GM23248 (cell line): ENCODE data around the gene CPB1. TPM values are rescaled to one million over a fixed set of nuclear protein-coding genes. Genes with fewer than 3 reads are reported as not detected.

ENCODE experiments used
- DNase-seq: peaks from one replicate; pipeline ENCODE4 v3.0.0-alpha.2; 2015
- H2AFZ ChIP-seq: fragments of 200-600 bp; sonication (generic); 2 replicates; pipeline ENCODE4 v1.6.1; 2016; ENCODE audit warnings: antibody characterized with exemption
- H3F3A ChIP-seq: fragments of 200-600 bp; sonication (generic); 2 replicates; pipeline ENCODE4 v1.6.1; 2016; ENCODE audit warnings: mild to moderate bottlenecking, antibody characterized with exemption, mixed run types; ENCODE audit not compliant: insufficient read depth
- H3K27ac ChIP-seq: fragments of 200-600 bp; sonication (generic); 2 replicates; pipeline ENCODE4 v1.5.1; 2016; ENCODE audit warnings: mild to moderate bottlenecking
- H3K27me3 ChIP-seq: fragments of 200-600 bp; sonication (generic); replicated peaks from 2 replicates; pipeline ENCODE4 v1.6.1; 2016; ENCODE audit warnings: mild to moderate bottlenecking; ENCODE audit not compliant: insufficient read depth
- H3K36me3 ChIP-seq: fragments of 200-600 bp; sonication (generic); 2 replicates; pipeline ENCODE4 v1.6.1; 2016; ENCODE audit warnings: low read depth, mild to moderate bottlenecking
- H3K4me1 ChIP-seq: fragments of 200-600 bp; sonication (generic); 2 replicates; pipeline ENCODE4 v1.6.1; 2016; ENCODE audit warnings: mild to moderate bottlenecking; ENCODE audit not compliant: insufficient read depth
- H3K4me2 ChIP-seq: fragments of 200-600 bp; sonication (generic); one replicate; pipeline ENCODE4 v1.6.1; 2016; ENCODE audit warnings: mild to moderate bottlenecking; ENCODE audit not compliant: unreplicated experiment
- H3K4me3 ChIP-seq: fragments of 200-600 bp; sonication (generic); 2 replicates; pipeline ENCODE4 v1.5.1; 2016; ENCODE audit warnings: mild to moderate bottlenecking
- H3K79me2 ChIP-seq: fragments of 200-600 bp; sonication (generic); 2 replicates; pipeline ENCODE4 v1.6.1; 2016; ENCODE audit warnings: mild to moderate bottlenecking; ENCODE audit not compliant: insufficient read depth
- H3K9ac ChIP-seq: fragments of 200-600 bp; sonication (generic); 2 replicates; pipeline ENCODE4 v1.6.1; 2016; ENCODE audit warnings: mild to moderate bottlenecking
- H3K9me2 ChIP-seq: fragments of 200-600 bp; sonication (generic); 2 replicates; pipeline ENCODE4 v1.6.1; 2016; ENCODE audit warnings: mixed run types, mild to moderate bottlenecking, moderate library complexity; ENCODE audit not compliant: insufficient read depth
- H3K9me3 ChIP-seq: fragments of 200-600 bp; sonication (generic); one replicate; pipeline ENCODE4 v1.6.1; 2017; ENCODE audit warnings: low read depth
- H4K20me1 ChIP-seq: fragments of 200-600 bp; sonication (generic); 2 replicates; pipeline ENCODE4 v1.6.0; 2016; ENCODE audit not compliant: insufficient read depth
- EZH2 ChIP-seq: fragments of 200-600 bp; sonication (generic); IDR thresholded peaks from 2 replicates; pipeline ENCODE4 v1.6.1; 2018; ENCODE audit warnings: antibody characterized with exemption, mild to moderate bottlenecking; ENCODE audit not compliant: insufficient read depth, poor library complexity, severe bottlenecking
- EZH2phosphoT487 ChIP-seq: fragments of 200-600 bp; sonication (generic); IDR thresholded peaks from 2 replicates; pipeline ENCODE4 v1.6.1; 2018; ENCODE audit warnings: antibody characterized with exemption, moderate library complexity, mild to moderate bottlenecking, low read depth; ENCODE audit not compliant: insufficient read depth
- WGBS, 2 experiments: methylation state at CpG; one replicate each; pipeline ENCODE4 v1.1.6; 2015 to 2017; ENCODE audit warnings: low lambda C conversion rate in 2 of 2, low coverage in 1 of 2; ENCODE audit errors: missing lambda C conversion rate in 2 of 2; 5-methylcytosine and 5-hydroxymethylcytosine counted together
- in situ Hi-C: fragments of 300-500 bp; cut with MboI; formaldehyde crosslinking; loops from 2 replicates; pipeline ENCODE4 v1.15.0; 2020
- polyA plus RNA-seq: library from polyadenylated mRNA; unstranded; fragments of >200 nt; fragmentation: Nextera tagmentation; extraction: Ambion mirVana; gene quantifications from 2 replicates; pipeline ENCODE4 v1.2.1, GENCODE V29; 2016
- total RNA-seq: library from RNA; depleted of rRNA; stranded (reverse); fragments of >200 nt; shearing (Covaris generic); gene quantifications from 2 replicates; pipeline ENCODE4 v1.2.3, GENCODE V29; 2014

CPB1 gene
- total and polyA plus RNA-seq, 2 experiments from 2014 or later = not detected

GRCh38 chr3:148839805-148840204 lies 12.2 kb downstream of the CPB1 start:
- DNase-seq = no peak
- Histone ChIP-seq H4K20me1 (no peaks in the 10 kb centered on the region), H3K27me3 (no peaks in the 10 kb centered on the region), H3K9ac (no peak overlapping the region), H3K4me2 (no peak overlapping the region), H2AFZ (no peak overlapping the region), H3F3A (no peaks in the 10 kb centered on the region), H3K4me3 (no peak overlapping the region), H3K9me2 (no peaks in the 10 kb centered on the region), H3K9me3 (no peaks in the 10 kb centered on the region), H3K27ac (no peak overlapping the region), H3K4me1 (no peaks in the 10 kb centered on the region), H3K79me2 (no peaks in the 10 kb centered on the region), H3K36me3 (no peaks in the 10 kb centered on the region)
- in situ Hi-C loops = no loop called here
- no peak for TF ChIP-seq EZH2phosphoT487
- TF ChIP-seq EZH2 = no peak

DNA sequence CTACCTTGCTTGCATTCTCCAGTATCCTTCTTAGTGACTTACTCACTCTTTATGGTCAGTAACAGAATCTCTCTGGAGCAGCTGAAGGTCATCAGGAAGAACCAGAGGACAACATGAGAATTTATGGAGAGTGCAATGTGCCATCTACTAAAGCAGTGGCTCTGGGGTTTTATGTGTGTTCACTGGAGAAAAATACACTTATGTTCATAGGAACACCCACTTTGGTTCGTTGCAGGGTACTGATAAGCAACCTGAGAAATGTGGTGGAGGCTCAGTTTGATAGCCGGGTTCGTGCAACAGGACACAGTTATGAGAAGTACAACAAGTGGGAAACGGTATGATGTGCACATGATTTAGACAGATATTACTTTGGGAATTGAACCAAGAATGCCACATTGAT lies 12.8 kb downstream of the CPB1 start:
- Histone ChIP-seq H3K36me3 (no peaks in the 10 kb centered on the region), H3K4me3 (no peak overlapping the region), H3K27me3 (no peaks in the 10 kb centered on the region), H3K79me2 (no peaks in the 10 kb centered on the region), H3K9me2 (no peaks in the 10 kb centered on the region), H3F3A (0 out of 2 replicates have a peak, but pooled peaks cover 2% of the 10 kb centered on the region), H4K20me1 (no peaks in the 10 kb centered on the region), H3K4me1 (no peaks in the 10 kb centered on the region; the same call in 1 of the 2 replicates), H3K4me2 (no peak overlapping the region), H3K9me3 (no peaks in the 10 kb centered on the region), H3K9ac (no peak overlapping the region), H2AFZ (no peak overlapping the region), H3K27ac (no peak overlapping the region)
- TF ChIP-seq EZH2 = no peak
- TF ChIP-seq EZH2phosphoT487 = no peak
- in situ Hi-C loops = no loop called here
- WGBS, 2 experiments = 81% methylated on average over 4 of the region's 4 CpGs
- no peak for DNase-seq

DNA sequence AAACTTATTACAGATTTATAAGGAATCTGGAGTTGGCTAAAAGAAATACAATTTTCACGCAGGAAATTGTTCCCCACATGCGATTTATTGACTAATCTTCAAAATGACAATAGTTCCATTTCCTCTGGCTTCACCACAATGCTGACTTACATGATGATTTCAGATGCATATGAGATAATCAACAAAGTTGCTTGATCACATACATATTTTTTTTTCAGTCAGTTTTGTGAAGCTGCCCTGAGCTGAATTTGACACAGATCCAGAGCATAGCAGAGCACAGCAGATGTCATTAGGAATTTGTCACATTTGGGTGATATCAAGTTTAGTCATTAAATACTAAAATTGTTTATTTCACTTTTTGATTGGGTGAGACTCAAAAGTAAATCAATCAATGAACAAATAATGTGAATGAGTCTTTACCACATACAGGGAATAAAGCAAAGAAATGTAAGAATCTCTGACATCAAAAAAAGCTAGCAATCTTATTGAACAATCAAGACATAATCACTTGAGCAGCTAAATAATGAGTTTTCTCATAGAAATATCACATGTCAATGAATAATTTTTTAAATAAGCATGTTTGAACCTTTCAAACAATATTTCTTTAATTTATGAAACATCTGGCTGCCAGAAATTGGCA lies 18.3 kb downstream of the CPB1 start:
- in situ Hi-C loops = no loop called here
- DNase-seq = peak; percentile 7
- H3K36me3 ChIP-seq = no peaks in the 10 kb centered on the region
- TF ChIP-seq EZH2 = no peak
- no peak for TF ChIP-seq EZH2phosphoT487
- no peak overlapping the region for H2AFZ ChIP-seq
- H3K4me1 ChIP-seq = peaks cover 9% of the 10 kb centered on the region; the same call in 1 of the 2 replicates
- H4K20me1 ChIP-seq = no peaks in the 10 kb centered on the region
- 16% methylated on average over 2 of the region's 2 CpGs for WGBS, 2 experiments
- no peaks in the 10 kb centered on the region for H3K27me3 ChIP-seq
- H3K4me2 ChIP-seq = peak overlapping the region; percentile 3
- no peaks in the 10 kb centered on the region for H3K9me3 ChIP-seq
- no peaks in the 10 kb centered on the region for H3K79me2 ChIP-seq
- H3K9ac ChIP-seq = no peak overlapping the region
- H3K4me3 ChIP-seq = no peak overlapping the region
- no peak overlapping the region for H3K27ac ChIP-seq
- H3K9me2 ChIP-seq = no peaks in the 10 kb centered on the region
- H3F3A ChIP-seq = 0 out of 2 replicates have a peak, but pooled peaks cover 9% of the 10 kb centered on the region

DNA sequence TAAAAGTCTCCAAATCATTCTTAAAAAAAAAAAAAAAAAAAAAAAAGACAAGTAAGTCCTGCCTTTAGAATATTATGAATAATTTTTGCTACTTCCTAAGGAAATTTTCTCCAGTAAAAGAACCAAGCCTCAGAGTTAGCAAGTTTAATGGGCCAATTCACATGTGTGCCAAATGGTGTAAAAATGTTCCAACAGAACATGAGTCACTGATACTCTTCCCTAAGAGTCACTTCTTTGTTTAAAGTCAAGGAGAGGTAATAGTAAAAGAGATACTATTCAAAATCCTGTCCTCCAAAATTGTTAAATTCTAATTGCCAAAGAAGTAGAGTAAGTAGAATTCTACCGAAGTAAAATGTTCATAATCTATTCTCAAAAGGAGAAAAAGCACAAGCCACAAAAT lies 19.7 kb downstream of the CPB1 start:
- Histone ChIP-seq H3K79me2 (no peaks in the 10 kb centered on the region), H3K36me3 (no peaks in the 10 kb centered on the region), H3K27me3 (no peaks in the 10 kb centered on the region), H3F3A (0 out of 2 replicates have a peak, but pooled peaks cover 9% of the 10 kb centered on the region), H3K4me2 (no peak overlapping the region), H3K9ac (no peak overlapping the region), H3K4me1 (peaks cover 10% of the 10 kb centered on the region; the same call in 1 of the 2 replicates), H2AFZ (no peak overlapping the region), H3K4me3 (no peak overlapping the region), H3K27ac (no peak overlapping the region), H3K9me2 (no peaks in the 10 kb centered on the region), H3K9me3 (no peaks in the 10 kb centered on the region), H4K20me1 (no peaks in the 10 kb centered on the region)
- in situ Hi-C loops = no loop called here
- peak; percentile 70 for DNase-seq
- TF ChIP-seq EZH2 (no peak), EZH2phosphoT487 (no peak)
- WGBS, 2 experiments = 2 to 10% methylated on average over 1 of the region's 1 CpG
